ENCODE data around the gene KCNIP2. TPM values are rescaled to one million over a fixed set of nuclear protein-coding genes. Genes with fewer than 3 reads are reported as not detected.

KCNIP2 gene
- total RNA-seq, 1 donor from 2014 or later = not detected

DNA sequence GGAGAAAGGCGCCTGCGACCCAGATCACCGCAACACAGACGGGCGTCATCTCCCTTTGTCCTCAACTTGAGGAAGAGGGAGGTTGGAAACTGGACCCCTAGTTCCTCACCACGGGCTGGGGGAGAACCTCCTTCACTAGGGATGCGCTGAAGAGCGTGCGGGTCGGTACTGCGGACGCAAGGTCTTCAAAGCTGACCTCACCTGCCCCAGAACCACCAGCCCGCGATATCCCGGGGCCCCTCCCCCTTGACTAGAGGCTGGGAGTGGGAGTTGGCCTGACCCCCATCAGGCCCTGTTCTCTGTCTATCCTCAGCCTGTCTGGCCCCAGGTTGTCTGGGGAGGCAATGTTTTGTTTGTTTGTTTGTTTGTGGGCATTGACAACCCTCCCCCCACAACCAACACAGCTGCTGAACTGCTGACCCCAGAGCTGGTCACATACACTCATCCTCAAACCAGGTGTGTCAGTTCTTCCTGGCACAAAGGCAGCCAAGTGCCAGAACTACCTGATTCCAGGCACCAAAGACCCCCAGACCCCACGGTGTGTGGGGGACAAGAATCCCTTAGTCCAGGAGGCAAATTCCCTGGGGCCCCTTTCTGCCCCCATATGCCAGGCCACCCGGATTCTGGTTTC, 63.3 kb downstream of the KCNIP2 start:
- peaks cover 5% of the 10 kb centered on the region for H3K36me3 ChIP-seq (ENCODE audit: control insufficient read depth, insufficient read depth, low read length)
- DNase-seq (ENCODE audit: low read depth) (no peak), FAIRE-seq (no peak)
- H3K27me3 ChIP-seq (ENCODE audit: control insufficient read depth, insufficient read depth, low read length) = peaks cover 9% of the 10 kb centered on the region
- TF ChIP-seq, protein P1, sequence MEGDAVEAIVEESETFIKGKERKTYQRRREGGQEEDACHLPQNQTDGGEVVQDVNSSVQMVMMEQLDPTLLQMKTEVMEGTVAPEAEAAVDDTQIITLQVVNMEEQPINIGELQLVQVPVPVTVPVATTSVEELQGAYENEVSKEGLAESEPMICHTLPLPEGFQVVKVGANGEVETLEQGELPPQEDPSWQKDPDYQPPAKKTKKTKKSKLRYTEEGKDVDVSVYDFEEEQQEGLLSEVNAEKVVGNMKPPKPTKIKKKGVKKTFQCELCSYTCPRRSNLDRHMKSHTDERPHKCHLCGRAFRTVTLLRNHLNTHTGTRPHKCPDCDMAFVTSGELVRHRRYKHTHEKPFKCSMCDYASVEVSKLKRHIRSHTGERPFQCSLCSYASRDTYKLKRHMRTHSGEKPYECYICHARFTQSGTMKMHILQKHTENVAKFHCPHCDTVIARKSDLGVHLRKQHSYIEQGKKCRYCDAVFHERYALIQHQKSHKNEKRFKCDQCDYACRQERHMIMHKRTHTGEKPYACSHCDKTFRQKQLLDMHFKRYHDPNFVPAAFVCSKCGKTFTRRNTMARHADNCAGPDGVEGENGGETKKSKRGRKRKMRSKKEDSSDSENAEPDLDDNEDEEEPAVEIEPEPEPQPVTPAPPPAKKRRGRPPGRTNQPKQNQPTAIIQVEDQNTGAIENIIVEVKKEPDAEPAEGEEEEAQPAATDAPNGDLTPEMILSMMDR (IDR thresholded peaks at IDR 0.05; ENCODE audit: insufficient read depth, low read length, severe bottlenecking) = no peak
- H3K4me3 ChIP-seq (ENCODE audit: low read depth, low read length) = peak overlapping the region; percentile 34

DNA sequence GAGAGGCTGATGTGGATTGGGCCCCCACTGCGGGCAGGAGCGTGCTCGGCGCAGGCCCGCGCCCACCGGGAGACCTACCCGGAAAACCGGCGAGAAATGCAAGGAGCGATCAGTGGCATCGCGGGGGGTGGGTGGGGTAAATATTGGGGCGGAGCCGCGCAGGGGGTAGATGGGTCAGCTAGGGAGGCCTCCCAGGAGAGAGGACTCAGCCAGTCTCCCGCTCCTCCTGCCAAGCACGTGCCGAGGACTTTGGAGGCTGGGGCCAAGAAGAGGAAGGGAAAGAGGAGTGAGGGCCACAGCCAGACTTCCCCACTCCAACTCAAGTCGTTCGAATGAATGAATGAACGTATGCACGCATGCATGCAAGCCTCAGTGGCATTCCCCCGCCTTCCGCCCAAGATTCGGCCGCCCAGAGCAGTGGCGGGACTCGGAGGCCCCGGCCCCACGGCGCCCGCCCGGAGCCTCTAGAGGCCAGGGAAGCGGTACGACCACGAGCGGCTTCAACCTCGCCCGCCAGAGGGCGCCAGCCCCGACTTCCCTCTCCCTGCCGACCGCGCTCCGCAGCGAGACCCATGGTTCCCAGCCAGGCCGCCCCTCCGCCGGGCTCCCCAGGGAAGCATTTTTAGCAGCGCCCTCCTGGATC, 63.9 kb downstream of the KCNIP2 start:
- Histone ChIP-seq H3K4me3 (ENCODE audit: low read depth, low read length) (peak overlapping the region; percentile 34), H3K27me3 (ENCODE audit: control insufficient read depth, insufficient read depth, low read length) (peaks cover 15% of the 10 kb centered on the region), H3K36me3 (ENCODE audit: control insufficient read depth, insufficient read depth, low read length) (peaks cover 5% of the 10 kb centered on the region)
- DNase-seq (ENCODE audit: low read depth) (peak; percentile 33), FAIRE-seq (no peak)
- TF ChIP-seq, protein P1 (IDR thresholded peaks at IDR 0.05; ENCODE audit: insufficient read depth, low read length, severe bottlenecking) = peak; percentile 95

DNA sequence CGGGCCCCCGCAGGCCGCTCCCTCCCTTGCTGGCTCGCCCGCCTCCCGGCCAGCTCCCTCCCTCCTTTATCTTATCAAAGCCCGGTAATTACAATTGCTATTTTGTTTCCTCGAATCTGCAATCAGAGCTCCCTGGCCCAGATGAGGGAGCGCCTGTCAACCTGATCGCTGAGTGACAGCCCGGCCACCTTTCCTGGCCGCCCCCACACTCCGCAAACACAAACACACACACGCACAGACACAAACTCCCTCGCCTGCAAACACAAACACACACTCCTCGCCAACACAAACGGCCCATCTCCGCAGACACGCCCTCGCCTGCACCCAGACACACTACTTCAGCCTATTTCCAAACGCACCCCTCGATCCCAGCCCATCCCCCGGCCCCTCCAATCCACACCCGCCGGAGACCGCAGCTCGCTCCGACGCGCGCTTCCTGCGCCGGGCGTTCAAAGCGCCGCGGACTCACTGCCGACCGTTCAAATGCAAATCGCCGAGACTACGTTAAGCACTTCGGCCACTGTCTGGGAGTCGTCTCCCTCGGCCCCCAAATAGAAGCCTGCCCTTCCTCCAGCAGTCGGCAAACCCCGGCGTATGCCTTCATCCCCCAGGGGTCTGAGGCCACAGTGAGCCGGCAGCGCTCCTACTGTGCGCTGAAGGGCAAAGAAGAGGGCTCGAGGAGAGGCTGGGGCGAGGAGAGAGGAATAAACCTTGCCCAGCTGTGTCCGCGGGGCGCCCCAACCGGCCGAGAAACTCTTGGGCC, 64.6 kb downstream of the KCNIP2 start:
- DNase-seq (ENCODE audit: low read depth) = peak; percentile 11
- no peak for FAIRE-seq
- TF ChIP-seq, protein P1 (IDR thresholded peaks at IDR 0.05; ENCODE audit: insufficient read depth, low read length, severe bottlenecking) = no peak
- peak overlapping the region; percentile 34 for H3K4me3 ChIP-seq (ENCODE audit: low read depth, low read length)
- peaks cover 22% of the 10 kb centered on the region for H3K27me3 ChIP-seq (ENCODE audit: control insufficient read depth, insufficient read depth, low read length)
- peaks cover 5% of the 10 kb centered on the region for H3K36me3 ChIP-seq (ENCODE audit: control insufficient read depth, insufficient read depth, low read length)

DNA sequence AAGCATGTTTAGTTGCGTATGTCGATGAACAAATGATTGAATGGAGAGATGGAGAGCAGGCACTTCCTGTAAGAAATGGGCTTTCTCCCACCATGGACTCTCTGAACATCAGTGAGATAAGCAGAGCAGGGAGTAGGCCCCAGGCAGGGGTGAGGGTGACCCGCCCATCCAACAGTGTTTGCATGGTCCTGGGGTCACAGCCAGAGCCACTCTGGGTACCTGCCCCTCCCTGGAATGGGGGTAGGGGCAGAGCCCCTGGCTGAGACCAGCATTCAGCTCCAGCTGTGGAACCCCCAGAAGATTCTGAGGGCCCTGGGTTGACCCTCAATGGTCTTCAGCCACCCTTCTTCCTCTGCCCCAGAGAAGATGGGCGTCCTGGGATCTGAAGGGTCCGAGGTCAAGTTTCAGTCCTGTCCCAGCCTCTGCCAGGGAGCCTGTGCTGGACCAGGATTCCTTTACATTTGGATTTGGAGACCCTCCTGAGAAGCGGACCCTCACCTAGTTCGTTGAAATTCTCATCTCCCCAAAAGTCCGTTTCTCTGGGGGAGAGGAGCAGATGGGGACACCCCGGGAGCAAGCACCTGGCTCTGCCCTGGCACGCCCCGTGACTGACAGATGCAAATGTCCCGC, 65.3 kb downstream of the KCNIP2 start:
- FAIRE-seq = peak; percentile 28
- Histone ChIP-seq H3K4me3 (ENCODE audit: low read depth, low read length) (no peak overlapping the region), H3K27me3 (ENCODE audit: control insufficient read depth, insufficient read depth, low read length) (peaks cover 27% of the 10 kb centered on the region), H3K36me3 (ENCODE audit: control insufficient read depth, insufficient read depth, low read length) (peaks cover 5% of the 10 kb centered on the region)
- TF ChIP-seq, protein P1 (IDR thresholded peaks at IDR 0.05; ENCODE audit: insufficient read depth, low read length, severe bottlenecking) = no peak
- DNase-seq (ENCODE audit: low read depth) = no peak

DNA sequence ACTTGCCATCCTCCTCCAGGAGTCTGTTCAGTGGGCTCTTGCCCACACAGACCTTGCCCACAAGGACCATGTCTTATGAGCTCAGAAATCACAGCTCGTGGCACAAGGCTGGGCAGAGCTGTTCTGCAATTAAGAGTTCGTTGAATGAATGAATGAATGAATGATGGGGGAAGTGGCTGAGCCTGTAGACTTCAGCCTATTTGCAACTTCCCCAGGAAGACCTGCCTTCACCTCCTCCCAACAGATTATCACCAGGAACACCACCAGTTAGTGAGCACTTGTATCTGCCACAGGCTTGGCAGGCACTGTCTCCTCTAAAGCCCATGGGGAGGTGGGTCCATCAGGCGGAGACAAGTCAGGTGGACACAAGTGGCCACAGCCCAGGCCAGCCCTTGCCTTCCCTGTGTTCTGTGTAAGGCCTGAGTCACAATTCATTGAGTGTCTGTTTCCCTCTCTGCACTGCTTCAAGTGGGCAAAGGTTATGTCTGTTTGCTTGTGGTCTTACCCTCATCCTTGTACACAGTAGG, 65.9 kb downstream of the KCNIP2 start:
- Histone ChIP-seq H3K36me3 (ENCODE audit: control insufficient read depth, insufficient read depth, low read length) (peaks cover 5% of the 10 kb centered on the region), H3K4me3 (ENCODE audit: low read depth, low read length) (no peak overlapping the region), H3K27me3 (ENCODE audit: control insufficient read depth, insufficient read depth, low read length) (peaks cover 32% of the 10 kb centered on the region)
- DNase-seq (ENCODE audit: low read depth) = no peak
- TF ChIP-seq, protein P1 (IDR thresholded peaks at IDR 0.05; ENCODE audit: insufficient read depth, low read length, severe bottlenecking) = no peak
- FAIRE-seq = no peak
